Loucy (cell line): Measurements from ENCODE around the gene KCNH1.

Source experiments
- H2AFZ ChIP-seq: fragments of 200-600 bp; sonication (generic); 2 replicates; pipeline ENCODE4 v1.6.0; 2016; ENCODE audit warnings: antibody characterized with exemption, mild to moderate bottlenecking, low read length, moderate library complexity
- H3F3A ChIP-seq: fragments of 200-600 bp; 2 replicates; pipeline ENCODE4 v1.6.0; 2016; ENCODE audit warnings: antibody characterized with exemption, low read depth, mild to moderate bottlenecking
- H3K27me3 ChIP-seq: fragments of 200-600 bp; sonication (generic); 2 replicates; pipeline ENCODE4 v1.6.1; 2014; ENCODE audit warnings: low read length, mild to moderate bottlenecking; ENCODE audit not compliant: insufficient read depth, poor library complexity, severe bottlenecking
- H3K36me3 ChIP-seq: fragments of 200-600 bp; sonication (generic); 2 replicates; pipeline ENCODE4 v1.6.1; 2016; ENCODE audit warnings: low read length; ENCODE audit not compliant: insufficient read depth
- H3K4me1 ChIP-seq: fragments of 200-600 bp; sonication (generic); 2 replicates; pipeline ENCODE4 v1.5.1; 2014; ENCODE audit warnings: low read length, mild to moderate bottlenecking; ENCODE audit not compliant: insufficient read depth, poor library complexity, severe bottlenecking
- H3K4me2 ChIP-seq: fragments of 200-600 bp; sonication (generic); 2 replicates; pipeline ENCODE4 v1.6.0; 2014; ENCODE audit warnings: antibody characterized with exemption, low read length, low read depth, mild to moderate bottlenecking; ENCODE audit not compliant: poor library complexity, severe bottlenecking
- H3K4me3 ChIP-seq: fragments of 200-600 bp; sonication (generic); 2 replicates; pipeline ENCODE4 v1.5.1; 2014; ENCODE audit warnings: low read length, mild to moderate bottlenecking, mixed read lengths; ENCODE audit not compliant: poor library complexity, severe bottlenecking
- H3K79me2 ChIP-seq: fragments of 200-600 bp; sonication (generic); 2 replicates; pipeline ENCODE4 v1.6.1; 2014; ENCODE audit warnings: low read length; ENCODE audit not compliant: insufficient read depth
- H3K9ac ChIP-seq: fragments of 200-600 bp; sonication (generic); 2 replicates; pipeline ENCODE4 v1.6.0; 2014; ENCODE audit warnings: mild to moderate bottlenecking, low read depth, low read length, moderate library complexity; ENCODE audit not compliant: poor library complexity, severe bottlenecking
- H3K9me2 ChIP-seq: fragments of 200-600 bp; sonication (generic); replicated peaks from 2 replicates; pipeline ENCODE4 v1.6.1; 2016; ENCODE audit warnings: low read depth, low read length, mixed read lengths
- H3K9me3 ChIP-seq: fragments of 200-600 bp; sonication (generic); 2 replicates; pipeline ENCODE4 v1.6.1; 2014; ENCODE audit warnings: mild to moderate bottlenecking, antibody characterized with exemption, low read length, low read depth; ENCODE audit not compliant: insufficient read depth
- H4K20me1 ChIP-seq: fragments of 200-600 bp; sonication (generic); 2 replicates; pipeline ENCODE4 v1.6.0; 2014; ENCODE audit warnings: antibody characterized with exemption, low read length, mild to moderate bottlenecking; ENCODE audit not compliant: insufficient read depth, poor library complexity, severe bottlenecking
- CTCF ChIP-seq: fragments of 200-600 bp; sonication (generic); conservative IDR thresholded peaks from 2 replicates; pipeline ENCODE4 v1.5.1; 2014; ENCODE audit warnings: mild to moderate bottlenecking, antibody characterized with exemption, low read length
- EZH2phosphoT487 ChIP-seq: fragments of 200-600 bp; IDR thresholded peaks from 2 replicates; pipeline ENCODE4 v1.6.1; 2018; ENCODE audit warnings: antibody characterized with exemption, mild to moderate bottlenecking, moderate library complexity, borderline replicate concordance

Gene KCNH1

DNA sequence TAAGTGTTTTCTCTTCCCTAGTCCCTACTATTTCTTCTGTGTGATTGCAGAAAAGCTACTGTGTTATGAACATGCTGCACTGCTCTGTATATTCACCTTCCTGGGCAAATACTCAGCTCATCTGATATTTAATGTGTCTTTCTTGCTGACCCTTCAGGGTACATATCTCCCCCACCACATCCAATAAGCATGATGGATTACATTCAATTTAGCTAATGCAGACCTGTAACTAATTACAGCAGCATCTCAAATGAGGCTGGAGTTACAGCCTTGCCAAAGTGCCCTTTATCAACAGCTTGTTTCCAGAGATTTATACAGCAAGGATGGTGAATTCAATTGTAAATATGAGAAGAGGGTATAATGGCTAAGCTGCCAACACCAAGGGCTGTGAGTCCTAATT lies 144.0 kb downstream of the KCNH1 start:
- H3K4me1 ChIP-seq = no peaks in the 10 kb centered on the region
- no peak for TF ChIP-seq CTCF
- no peak for TF ChIP-seq EZH2phosphoT487
- no peak overlapping the region for H3K4me3 ChIP-seq
- H4K20me1 ChIP-seq = no peaks in the 10 kb centered on the region
- no peaks in the 10 kb centered on the region for H3K9me3 ChIP-seq
- H3K79me2 ChIP-seq = no peaks in the 10 kb centered on the region
- H3F3A ChIP-seq = no peaks in the 10 kb centered on the region
- H3K9ac ChIP-seq = no peak overlapping the region
- no peaks in the 10 kb centered on the region for H3K9me2 ChIP-seq
- no peaks in the 10 kb centered on the region for H3K27me3 ChIP-seq
- no peaks in the 10 kb centered on the region for H3K36me3 ChIP-seq
- no peak overlapping the region for H2AFZ ChIP-seq
- H3K4me2 ChIP-seq = no peak overlapping the region

DNA sequence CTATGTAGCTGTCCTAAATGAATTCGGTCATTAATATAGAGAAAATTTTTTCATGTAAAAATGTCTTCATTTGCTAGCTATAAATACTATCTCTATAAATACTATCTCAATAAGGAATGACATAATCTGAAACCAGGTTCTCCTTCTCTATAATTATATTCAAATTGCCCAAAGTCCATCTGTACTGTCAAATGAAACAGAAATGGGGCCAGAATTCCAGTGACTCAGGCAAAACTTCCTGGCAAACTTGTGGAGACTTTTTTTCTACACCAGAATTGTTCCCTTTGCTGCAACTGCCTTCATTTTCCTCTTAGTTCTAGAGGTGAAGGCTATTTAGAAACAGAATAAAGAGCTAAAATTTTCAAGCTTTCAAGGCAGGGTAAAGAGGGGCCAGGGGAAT lies 152.5 kb downstream of the KCNH1 start:
- Histone ChIP-seq H3K4me2 (no peak overlapping the region), H3K9me2 (no peaks in the 10 kb centered on the region), H3K9ac (no peak overlapping the region), H3K36me3 (no peaks in the 10 kb centered on the region), H2AFZ (no peak overlapping the region), H3K79me2 (no peaks in the 10 kb centered on the region), H3F3A (no peaks in the 10 kb centered on the region), H3K9me3 (no peaks in the 10 kb centered on the region), H3K4me3 (no peak overlapping the region), H3K4me1 (no peaks in the 10 kb centered on the region), H4K20me1 (no peaks in the 10 kb centered on the region), H3K27me3 (no peaks in the 10 kb centered on the region)
- TF ChIP-seq CTCF (no peak), EZH2phosphoT487 (no peak)

- no peaks in the 10 kb centered on the region for H3K36me3 ChIP-seq
- H4K20me1 ChIP-seq = no peaks in the 10 kb centered on the region
- no peaks in the 10 kb centered on the region for H3K27me3 ChIP-seq
- no peaks in the 10 kb centered on the region for H3K4me1 ChIP-seq
- H3K79me2 ChIP-seq = no peaks in the 10 kb centered on the region
- no peaks in the 10 kb centered on the region for H3K9me2 ChIP-seq
- H3K4me3 ChIP-seq = no peak overlapping the region
- no peaks in the 10 kb centered on the region for H3F3A ChIP-seq
- no peak overlapping the region for H2AFZ ChIP-seq
- TF ChIP-seq EZH2phosphoT487 = no peak
- no peak for TF ChIP-seq CTCF
- H3K9me3 ChIP-seq = no peaks in the 10 kb centered on the region
- no peak overlapping the region for H3K9ac ChIP-seq
- H3K4me2 ChIP-seq = no peak overlapping the region
Measured at GRCh38 chr1:210980082-210980481, 153.9 kb downstream of the KCNH1 start.
